OCI-LY7 (cell line): Measurements from ENCODE around the gene LY6G6C. TPM values are rescaled to one million over a fixed set of nuclear protein-coding genes. Genes with fewer than 3 reads are reported as not detected.
A peak's percentile ranks its signal among the peaks of the same experiment; 100 is the strongest.

Experiments used
- BruUV-seq: library from RNA; stranded (reverse); fragments of 400-500 nt; replicated peaks from 2 replicates; lab custom pipeline; 2021; lab: Mats Ljungman, UMichigan
- CTCF ChIA-PET: fragments of 300-600 bp; sonication (Branson Sonifier 250); formaldehyde crosslinking; loops from one replicate; lab custom pipeline; 2022; ENCODE audit warnings: antibody characterized with exemption; ENCODE audit not compliant: unreplicated experiment; lab: Charles Lee
- POLR2A ChIA-PET: fragments of 300-600 bp; sonication (Branson Sonifier 250); formaldehyde crosslinking; loops from one replicate; lab custom pipeline; 2022; ENCODE audit warnings: antibody characterized with exemption; lab: Charles Lee
- DNase-seq: peaks from one replicate; pipeline ENCODE4 v3.0.0-alpha.2; 2015; ENCODE audit warnings: low spot score
- H2AFZ ChIP-seq: fragments of 200-600 bp; sonication (generic), shearing (Covaris generic); 2 replicates; pipeline ENCODE4 v1.6.1; 2014; ENCODE audit warnings: mild to moderate bottlenecking, antibody characterized with exemption, low read length, moderate library complexity
- H3K27ac ChIP-seq: fragments of 200-600 bp; sonication (generic); 2 replicates; pipeline ENCODE4 v1.5.1; 2014; ENCODE audit warnings: mixed run types, low read depth, mild to moderate bottlenecking, moderate library complexity, low read length, inconsistent platforms; ENCODE audit not compliant: poor library complexity, severe bottlenecking
- H3K36me3 ChIP-seq: fragments of 200-600 bp; sonication (generic); 2 replicates; pipeline ENCODE4 v1.6.1; 2014; ENCODE audit warnings: mild to moderate bottlenecking, antibody characterized with exemption, low read length, moderate library complexity, mixed read lengths; ENCODE audit not compliant: insufficient read depth
- H3K4me1 ChIP-seq: fragments of 200-600 bp; sonication (generic); 2 replicates; pipeline ENCODE4 v1.5.1; 2014; ENCODE audit warnings: mild to moderate bottlenecking, low read length; ENCODE audit not compliant: insufficient read depth, poor library complexity, severe bottlenecking
- H3K4me2 ChIP-seq: fragments of 200-600 bp; sonication (generic); 2 replicates; pipeline ENCODE4 v1.6.1; 2014; ENCODE audit warnings: mild to moderate bottlenecking, low read length
- H3K4me3 ChIP-seq: fragments of 200-600 bp; sonication (generic); 2 replicates; pipeline ENCODE4 v1.5.1; 2014; ENCODE audit warnings: mild to moderate bottlenecking, low read depth, low read length; ENCODE audit not compliant: poor library complexity, severe bottlenecking
- H3K79me2 ChIP-seq: fragments of 200-600 bp; sonication (generic); 2 replicates; pipeline ENCODE4 v1.6.1; 2016; ENCODE audit warnings: low read depth, mild to moderate bottlenecking, low read length, moderate library complexity, mixed read lengths; ENCODE audit not compliant: insufficient read depth
- H3K9me2 ChIP-seq: fragments of 200-600 bp; sonication (generic); 2 replicates; pipeline ENCODE4 v1.6.1; 2016; ENCODE audit warnings: mild to moderate bottlenecking, low read length, mixed read lengths; ENCODE audit not compliant: insufficient read depth
- H3K9me3 ChIP-seq: fragments of 200-600 bp; sonication (generic); 2 replicates; pipeline ENCODE4 v1.6.1; 2014; ENCODE audit warnings: mild to moderate bottlenecking, mixed run types, low read length, mixed read lengths
- H4K20me1 ChIP-seq: fragments of 200-600 bp; sonication (generic); 2 replicates; pipeline ENCODE4 v1.6.1; 2014; ENCODE audit warnings: mild to moderate bottlenecking, antibody characterized with exemption, low read length, moderate library complexity, mixed read lengths; ENCODE audit not compliant: insufficient read depth
- EZH2phosphoT487 ChIP-seq: fragments of 200-600 bp; sonication (generic); IDR thresholded peaks from 2 replicates; pipeline ENCODE4 v1.6.1; 2018; ENCODE audit warnings: low read depth, borderline replicate concordance, mild to moderate bottlenecking, mixed run types, antibody characterized with exemption, low read length, moderate library complexity, mixed read lengths
- intact Hi-C: fragments of 100-400 bp; cut with micrococcal nuclease; formaldehyde crosslinking; loops from one replicate; pipeline ENCODE4 v1.10.0; 2022; ENCODE audit not compliant: unreplicated experiment
- total RNA-seq, 2 experiments: library from RNA; depleted of rRNA in 1 of 2; stranded (reverse); fragments of >200 nt in 1 of 2; shearing (Covaris generic) in 1 of 2; gene quantifications; 2 replicates each; pipeline ENCODE4 v1.2.3, GENCODE V29; 2014 to 2022
- TF ChIP-seq, protein P1 (sequence below): fragments of 200-600 bp; sonication (generic); conservative IDR thresholded peaks from 2 replicates; pipeline ENCODE4 v1.5.1; 2014; ENCODE audit warnings: mild to moderate bottlenecking, antibody characterized with exemption, low read length, moderate library complexity, mixed read lengths

Gene LY6G6C
- total RNA-seq, 2 experiments from 2014 or later: not detected

DNA sequence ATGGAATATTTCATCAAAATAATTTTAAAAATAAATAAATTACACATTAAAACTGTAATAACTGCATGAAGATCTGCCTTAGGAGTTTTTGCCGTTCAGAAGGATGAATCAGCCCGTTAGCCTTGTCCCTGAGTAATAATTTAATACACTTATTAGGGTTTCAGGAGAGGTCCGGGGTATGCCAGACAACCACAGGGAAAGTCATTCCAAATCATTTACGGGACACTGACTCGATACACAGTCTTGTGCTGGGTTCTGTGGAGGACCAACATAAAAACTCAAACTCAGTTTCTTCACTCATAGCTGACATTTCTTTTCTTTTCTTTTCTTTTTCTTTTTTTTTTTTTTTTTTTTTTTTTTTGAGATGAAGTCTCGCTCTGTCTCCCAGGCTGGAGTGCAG, 15.6 kb downstream of the LY6G6C start:
- TF ChIP-seq, protein P1, sequence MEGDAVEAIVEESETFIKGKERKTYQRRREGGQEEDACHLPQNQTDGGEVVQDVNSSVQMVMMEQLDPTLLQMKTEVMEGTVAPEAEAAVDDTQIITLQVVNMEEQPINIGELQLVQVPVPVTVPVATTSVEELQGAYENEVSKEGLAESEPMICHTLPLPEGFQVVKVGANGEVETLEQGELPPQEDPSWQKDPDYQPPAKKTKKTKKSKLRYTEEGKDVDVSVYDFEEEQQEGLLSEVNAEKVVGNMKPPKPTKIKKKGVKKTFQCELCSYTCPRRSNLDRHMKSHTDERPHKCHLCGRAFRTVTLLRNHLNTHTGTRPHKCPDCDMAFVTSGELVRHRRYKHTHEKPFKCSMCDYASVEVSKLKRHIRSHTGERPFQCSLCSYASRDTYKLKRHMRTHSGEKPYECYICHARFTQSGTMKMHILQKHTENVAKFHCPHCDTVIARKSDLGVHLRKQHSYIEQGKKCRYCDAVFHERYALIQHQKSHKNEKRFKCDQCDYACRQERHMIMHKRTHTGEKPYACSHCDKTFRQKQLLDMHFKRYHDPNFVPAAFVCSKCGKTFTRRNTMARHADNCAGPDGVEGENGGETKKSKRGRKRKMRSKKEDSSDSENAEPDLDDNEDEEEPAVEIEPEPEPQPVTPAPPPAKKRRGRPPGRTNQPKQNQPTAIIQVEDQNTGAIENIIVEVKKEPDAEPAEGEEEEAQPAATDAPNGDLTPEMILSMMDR: no peak
- no peak for TF ChIP-seq EZH2phosphoT487
- Histone ChIP-seq H3K4me3 (no peak overlapping the region), H4K20me1 (no peaks in the 10 kb centered on the region), H2AFZ (no peak overlapping the region), H3K27ac (no peak overlapping the region), H3K36me3 (no peaks in the 10 kb centered on the region), H3K79me2 (peaks cover 14% of the 10 kb centered on the region; the same call in 1 of the 2 replicates), H3K9me3 (no peaks in the 10 kb centered on the region), H3K4me1 (peaks cover 23% of the 10 kb centered on the region), H3K9me2 (no peaks in the 10 kb centered on the region), H3K4me2 (no peak overlapping the region)
- no TSS peak for BruUV-seq
- ChIA-PET POLR2A (interaction anchor here (0.7 kb wide), 1 partner anchor 52 kb away, joined by 7 read pairs; no protein-coding TSS in a partner anchor), CTCF (no interaction called here)
- DNase-seq: no peak
- intact Hi-C loops: loop anchor here (10.0 kb wide), 1 partner anchor 249 kb away; the partner anchor contains the start of genes NELFE and SKIC2

DNA sequence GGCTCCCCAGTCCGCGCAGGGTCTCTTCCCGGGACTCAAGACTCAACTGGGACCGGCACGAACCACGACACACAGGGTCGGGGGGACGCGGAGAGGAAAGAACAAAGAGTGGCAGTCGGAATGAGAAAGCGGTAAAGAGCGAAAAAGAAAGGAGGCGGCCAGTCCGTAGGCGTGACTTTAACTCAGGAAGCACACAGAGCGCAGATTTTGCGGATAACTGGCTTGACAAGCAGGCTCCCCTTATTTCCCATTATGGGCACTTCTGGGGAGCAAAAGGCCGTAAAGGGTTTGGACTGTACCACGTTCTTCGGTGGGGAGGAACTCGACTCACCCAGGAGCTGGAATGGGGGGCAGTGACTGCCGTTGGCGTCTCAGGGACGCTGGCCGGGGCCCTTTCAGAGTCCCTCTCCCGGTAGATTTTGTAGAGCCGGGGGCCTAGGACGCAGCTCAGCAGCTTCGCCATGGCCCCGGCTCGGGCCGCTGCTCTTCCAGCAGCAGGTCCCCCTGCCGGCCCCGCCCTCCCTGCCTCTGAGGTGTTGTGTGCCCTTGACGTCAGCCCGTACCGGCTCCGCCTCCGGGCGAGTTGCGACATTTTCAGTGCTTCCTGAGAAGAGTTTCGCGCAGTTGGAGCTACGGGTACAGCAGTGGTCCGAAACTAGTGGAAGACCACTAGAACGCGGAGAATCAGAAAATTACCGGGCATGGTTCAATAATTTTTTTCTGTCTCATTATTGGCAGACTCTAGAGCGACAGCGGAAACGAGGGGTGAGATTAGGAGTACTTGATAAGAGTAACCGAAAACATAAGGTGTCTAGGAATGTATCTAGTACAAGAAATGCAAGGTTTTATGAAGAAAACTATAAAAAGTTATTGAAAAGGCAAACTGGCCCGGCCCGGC, 18.5 kb downstream of the LY6G6C start, which contains the start of gene ABHD16A:
ABHD16A (minus strand) TSS at position 506 of the 898 bp plus-strand sequence; CDS start at position 463, 43 bp downstream.
- no peaks in the 10 kb centered on the region for H3K9me3 ChIP-seq
- peak within 1 kb of the TSS; percentile 78 for H3K4me3 ChIP-seq
- H3K4me2 ChIP-seq: peak within 1 kb of the TSS; percentile 98
- ChIA-PET POLR2A (interaction anchor here (0.6 to 1.9 kb wide), 10 partner anchors 21 to 752 kb away, joined by 3 to 7 read pairs (median 4); partner anchors contain the start of genes CLIC1, HSPA1B and MSH5), CTCF (interaction anchor here (0.9 kb wide), 1 partner anchor 37 kb away, joined by 3 read pairs; the partner anchor contains the start of gene MSH5)
- H3K79me2 ChIP-seq: peaks cover 14% of the 10 kb centered on the region; the same call in 1 of the 2 replicates
- H2AFZ ChIP-seq: peak within 1 kb of the TSS; percentile 88
- peaks cover 20% of the 10 kb centered on the region for H3K4me1 ChIP-seq
- DNase-seq: peak; percentile 99
- H4K20me1 ChIP-seq: no peaks in the 10 kb centered on the region
- no peaks in the 10 kb centered on the region for H3K9me2 ChIP-seq
- BruUV-seq: no TSS peak
- no peak for TF ChIP-seq EZH2phosphoT487
- TF ChIP-seq, protein P1: no peak
- intact Hi-C loops: loop anchor here (1.0 to 10.0 kb wide), 4 partner anchors 24 to 252 kb away; partner anchors contain the start of genes NELFE and SKIC2
- H3K27ac ChIP-seq: peak within 1 kb of the TSS; percentile 74
- peaks cover 16% of the 10 kb centered on the region for H3K36me3 ChIP-seq
